Measurements from ENCODE around the gene SECTM1.

DNA sequence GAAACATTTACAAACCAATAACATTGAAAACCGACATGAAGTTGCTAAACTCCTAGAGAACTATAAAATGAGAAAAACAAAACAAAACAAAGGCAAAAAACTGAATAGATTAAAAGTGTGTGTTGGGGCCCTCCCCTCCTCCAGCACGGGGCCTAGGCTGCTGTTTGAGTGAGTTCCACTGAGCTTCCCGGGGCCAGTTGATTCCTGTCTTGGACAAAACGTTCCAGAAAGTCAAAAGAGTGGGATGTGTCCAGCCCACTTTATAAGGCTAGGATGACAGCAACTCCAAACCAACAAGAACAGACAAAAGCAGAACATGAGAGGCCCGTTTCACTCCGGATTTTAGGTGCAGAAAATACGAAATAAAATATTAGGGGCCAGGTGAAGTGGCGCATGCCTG lies 48.4 kb downstream of the SECTM1 start:
- no peak for TF ChIP-seq OSR1 (CRISPR knock-in tag; IDR thresholded peaks at IDR 0.05)
- no peak for TF ChIP-seq BACH2 (CRISPR knock-in tag; IDR thresholded peaks at IDR 0.05; ENCODE audit: borderline replicate concordance)
- no peak for TF ChIP-seq RARB (CRISPR knock-in tag; IDR thresholded peaks at IDR 0.05)
- no peak for TF ChIP-seq ZFP30 (CRISPR knock-in tag; IDR thresholded peaks at IDR 0.05)
- no peak for TF ChIP-seq POU6F1 (CRISPR knock-in tag; IDR thresholded peaks at IDR 0.05; ENCODE audit: borderline replicate concordance, low read depth)
- no peak for TF ChIP-seq CSDC2 (CRISPR knock-in tag; IDR thresholded peaks at IDR 0.05)
- no peak for TF ChIP-seq ZNF70 (CRISPR knock-in tag; IDR thresholded peaks at IDR 0.05)
